ENCODE results near the gene OTUD4.

The OTUD4 gene

DNA sequence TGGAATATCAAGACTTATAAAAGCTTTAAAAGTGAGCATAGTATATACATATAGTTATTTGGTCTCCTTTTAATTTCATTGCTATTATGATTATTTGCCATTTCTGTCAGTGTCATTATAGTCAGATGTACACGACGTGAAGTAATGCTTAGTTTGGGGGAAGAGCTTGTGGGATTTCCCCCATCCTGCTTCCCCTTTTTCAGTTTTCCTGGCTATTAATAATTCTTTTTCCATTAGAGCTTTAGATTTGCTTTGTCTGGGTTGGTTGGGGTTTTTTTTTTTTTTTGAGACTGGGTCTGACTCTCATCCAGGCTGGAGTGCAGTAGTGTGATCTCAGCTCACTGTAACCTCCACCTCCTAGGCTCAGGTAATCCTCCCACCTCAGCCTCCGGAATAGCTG is 76.9 kb downstream of the OTUD4 start:
- peak; percentile 88 for DNase-seq

- DNase-seq = no peak
Measured at GRCh38 chr4:145102619-145103018, 77.8 kb downstream of the OTUD4 start.

GRCh38 chr4:145101091-145101490 is 79.3 kb downstream of the OTUD4 start:
- no peak for DNase-seq

- DNase-seq = peak; percentile 48
Measured at GRCh38 chr4:145099653-145100052, 80.7 kb downstream of the OTUD4 start.

DNA sequence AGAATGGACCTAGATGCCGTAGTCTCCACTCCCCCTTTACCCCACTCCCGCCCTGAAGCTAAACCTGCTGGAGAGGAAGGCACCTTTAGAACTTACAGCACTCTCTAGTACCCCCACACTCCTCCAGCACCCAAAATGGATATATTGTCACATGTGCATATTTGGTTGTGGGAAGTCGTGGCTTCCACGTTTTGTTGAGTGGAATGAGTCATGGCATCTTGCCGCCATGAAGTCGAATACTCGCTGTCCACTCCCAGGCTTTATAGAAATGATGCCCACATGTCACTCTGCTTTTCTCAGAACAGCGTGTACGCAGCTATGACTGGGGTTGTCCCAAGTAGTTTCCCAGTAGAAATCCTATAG is 81.7 kb downstream of the OTUD4 start:
- peak; percentile 80 for DNase-seq

GRCh38 chr4:145097821-145098674 is 82.3 kb downstream of the OTUD4 start, which contains the start of the genes ABCE1 and ANAPC10:
Gene ABCE1 (plus strand): TSS chr4:145098311. CDS start chr4:145104413, 6,102 bp downstream.
Gene ANAPC10 (minus strand): TSS chr4:145098196. CDS start chr4:145096099, 2,097 bp downstream.
- DNase-seq = peak; percentile 99

DNA sequence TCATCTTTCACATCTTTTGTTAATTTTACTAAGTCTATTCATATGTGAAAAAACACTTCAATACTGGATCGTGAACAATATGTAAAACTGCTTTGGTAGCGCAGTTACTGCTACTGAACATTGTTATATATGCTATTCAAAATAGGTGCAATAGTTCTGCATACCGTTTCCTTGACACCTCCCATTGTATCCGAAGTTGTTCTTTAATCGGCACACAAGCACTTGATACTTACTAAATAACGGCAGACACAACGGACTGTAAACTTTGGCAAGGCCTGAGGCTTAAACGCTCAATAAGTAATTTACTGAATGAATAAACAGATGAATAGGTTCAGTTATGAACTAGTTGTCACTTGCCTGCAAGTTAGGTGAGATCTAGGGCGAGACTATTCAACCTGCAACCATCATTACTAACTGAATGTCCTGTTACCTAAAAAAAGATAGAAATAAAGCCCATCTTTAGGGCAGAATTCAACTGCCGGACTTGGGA is 83.0 kb downstream of the OTUD4 start:
- DNase-seq = no peak

GRCh38 chr4:145093638-145094037 is 86.8 kb downstream of the OTUD4 start:
- no peak for DNase-seq

- peak; percentile 60 for DNase-seq
Measured at GRCh38 chr4:145090380-145090779, 90.0 kb downstream of the OTUD4 start.

DNA sequence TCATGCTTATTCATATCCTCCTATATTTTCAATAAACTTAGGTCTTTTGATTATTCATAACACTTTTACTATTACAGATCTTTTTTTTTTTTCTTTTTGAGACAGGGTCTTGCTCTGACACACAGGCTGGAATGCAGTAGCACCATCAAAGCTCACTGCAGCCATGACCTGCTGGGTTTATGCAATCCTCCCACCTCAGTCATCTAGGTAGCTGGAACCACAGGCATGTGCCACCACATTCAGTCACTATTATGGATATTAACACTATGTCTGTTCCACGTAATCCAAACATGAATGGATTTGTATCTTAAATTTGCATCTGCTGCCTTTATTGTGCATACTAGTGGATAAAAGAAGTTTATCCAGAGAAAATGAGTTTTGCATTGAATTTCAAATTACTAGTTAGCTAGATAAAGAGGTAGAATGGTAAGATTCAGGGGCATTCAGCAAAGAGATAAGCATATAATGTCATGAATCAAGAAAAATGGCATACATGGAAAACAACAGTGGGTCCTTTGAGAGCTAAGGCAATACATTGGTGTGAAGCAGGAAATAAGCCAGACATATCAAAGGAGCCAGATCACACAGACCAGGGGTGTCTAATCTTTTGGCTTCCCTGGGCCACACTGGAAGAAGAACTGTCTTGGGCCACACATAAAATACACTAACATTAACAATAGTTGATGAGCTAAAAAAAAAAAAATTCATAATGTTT is 96.3 kb downstream of the OTUD4 start:
- DNase-seq = no peak

Measured in inflammatory macrophage treated with lipopolysaccharide for 4 hours (primary cell).